GM21825 (cell line): Measurements from ENCODE around the gene LITAF.

Experiments used
- ATAC-seq: cut with Tn5 transposase; IDR thresholded peaks from one replicate; pipeline ENCODE4 v1.9.1; 2021; ENCODE audit warnings: mild to moderate bottlenecking, moderate library complexity; ENCODE audit not compliant: unreplicated experiment

The LITAF gene

GRCh38 chr16:11586856-11587642 is at the start of gene LITAF:
LITAF (minus strand) TSS chr16:11586919; CDS start chr16:11556730, 30,189 bp downstream.
- ATAC-seq = peak; percentile 43

GRCh38 chr16:11636172-11636721 is 49.5 kb upstream of the LITAF start:
- ATAC-seq = no peak

GRCh38 chr16:11635679-11636171 is 49.0 kb upstream of the LITAF start:
- ATAC-seq = no peak

- ATAC-seq = no peak
Observed at GRCh38 chr16:11635113-11635652, 48.5 kb upstream of the LITAF start.

GRCh38 chr16:11634312-11634711 is 47.6 kb upstream of the LITAF start:
- ATAC-seq = no peak

GRCh38 chr16:11633113-11633512 is 46.4 kb upstream of the LITAF start:
- no peak for ATAC-seq

GRCh38 chr16:11632455-11632939 is 45.8 kb upstream of the LITAF start:
- no peak for ATAC-seq

GRCh38 chr16:11631214-11631613 is 44.5 kb upstream of the LITAF start:
- ATAC-seq = no peak

- no peak for ATAC-seq
Observed at GRCh38 chr16:11630768-11631056, 44.0 kb upstream of the LITAF start.

GRCh38 chr16:11630046-11630767 is 43.5 kb upstream of the LITAF start:
- no peak for ATAC-seq

GRCh38 chr16:11629071-11630030 is 42.6 kb upstream of the LITAF start:
- ATAC-seq = no peak

- no peak for ATAC-seq
Observed at GRCh38 chr16:11627822-11628457, 41.2 kb upstream of the LITAF start.

GRCh38 chr16:11627292-11627663 is 40.6 kb upstream of the LITAF start:
- no peak for ATAC-seq

GRCh38 chr16:11626657-11627291 is 40.1 kb upstream of the LITAF start:
- no peak for ATAC-seq

- no peak for ATAC-seq
Observed at GRCh38 chr16:11625769-11626168, 39.0 kb upstream of the LITAF start.

- no peak for ATAC-seq
Observed at GRCh38 chr16:11624636-11625607, 38.2 kb upstream of the LITAF start.

GRCh38 chr16:11624205-11624604 is 37.5 kb upstream of the LITAF start:
- no peak for ATAC-seq

GRCh38 chr16:11621920-11622651 is 35.4 kb upstream of the LITAF start:
- no peak for ATAC-seq
